OCI-LY7 (cell line): ENCODE measurements around the gene GATA2.

Experiments used
- EZH2phosphoT487 ChIP-seq: fragments of 200-600 bp; sonication (generic); IDR thresholded peaks from 2 replicates; pipeline ENCODE4 v1.6.1; 2018; ENCODE audit warnings: low read depth, borderline replicate concordance, mild to moderate bottlenecking, mixed run types, antibody characterized with exemption, low read length, moderate library complexity, mixed read lengths
- TF ChIP-seq, protein P1 (sequence below): fragments of 200-600 bp; sonication (generic); conservative IDR thresholded peaks from 2 replicates; pipeline ENCODE4 v1.5.1; 2014; ENCODE audit warnings: mild to moderate bottlenecking, antibody characterized with exemption, low read length, moderate library complexity, mixed read lengths

DNA sequence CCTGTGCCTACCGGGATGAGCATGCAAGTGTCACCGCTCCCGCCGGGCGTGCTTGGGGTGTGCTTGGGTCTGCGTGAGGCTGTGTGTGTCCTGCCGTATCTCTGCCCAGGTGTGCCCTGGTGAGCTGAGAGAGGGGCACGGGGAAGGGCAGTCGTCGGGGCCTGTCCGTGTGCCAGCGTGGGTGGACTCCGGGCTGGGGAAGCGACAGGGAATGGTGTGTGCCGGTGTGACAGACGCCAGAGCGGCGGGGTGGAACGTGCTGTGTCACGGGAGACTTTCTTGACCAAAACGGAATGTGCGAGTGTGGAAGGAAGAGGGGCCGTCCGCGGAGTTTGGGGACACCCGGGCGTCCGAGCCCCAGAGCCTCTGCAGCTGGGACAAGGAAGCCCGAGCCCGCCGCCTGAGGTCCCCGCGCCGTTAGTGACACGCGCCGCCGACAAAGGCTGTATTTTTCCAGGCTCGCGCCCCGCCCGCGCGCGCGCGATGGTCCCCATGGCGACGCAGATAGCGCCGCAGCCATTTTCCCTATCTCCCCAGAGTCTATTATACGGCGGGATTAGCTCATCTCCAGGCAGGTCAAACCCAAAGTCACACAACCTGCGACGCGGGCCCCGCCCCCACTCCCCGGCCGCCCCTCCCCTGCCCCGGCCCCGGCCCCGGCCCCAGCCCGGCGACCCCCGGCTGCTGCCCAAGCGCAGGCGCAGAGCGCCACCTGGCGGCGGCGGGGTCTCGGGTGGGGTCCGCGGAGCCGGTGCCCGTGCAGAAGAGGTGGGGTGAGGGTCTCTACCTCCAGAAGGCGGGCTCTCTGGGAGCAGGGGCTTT lies 4.5 kb upstream of the GATA2 start:
- TF ChIP-seq, protein P1, sequence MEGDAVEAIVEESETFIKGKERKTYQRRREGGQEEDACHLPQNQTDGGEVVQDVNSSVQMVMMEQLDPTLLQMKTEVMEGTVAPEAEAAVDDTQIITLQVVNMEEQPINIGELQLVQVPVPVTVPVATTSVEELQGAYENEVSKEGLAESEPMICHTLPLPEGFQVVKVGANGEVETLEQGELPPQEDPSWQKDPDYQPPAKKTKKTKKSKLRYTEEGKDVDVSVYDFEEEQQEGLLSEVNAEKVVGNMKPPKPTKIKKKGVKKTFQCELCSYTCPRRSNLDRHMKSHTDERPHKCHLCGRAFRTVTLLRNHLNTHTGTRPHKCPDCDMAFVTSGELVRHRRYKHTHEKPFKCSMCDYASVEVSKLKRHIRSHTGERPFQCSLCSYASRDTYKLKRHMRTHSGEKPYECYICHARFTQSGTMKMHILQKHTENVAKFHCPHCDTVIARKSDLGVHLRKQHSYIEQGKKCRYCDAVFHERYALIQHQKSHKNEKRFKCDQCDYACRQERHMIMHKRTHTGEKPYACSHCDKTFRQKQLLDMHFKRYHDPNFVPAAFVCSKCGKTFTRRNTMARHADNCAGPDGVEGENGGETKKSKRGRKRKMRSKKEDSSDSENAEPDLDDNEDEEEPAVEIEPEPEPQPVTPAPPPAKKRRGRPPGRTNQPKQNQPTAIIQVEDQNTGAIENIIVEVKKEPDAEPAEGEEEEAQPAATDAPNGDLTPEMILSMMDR: peak; percentile 80; the same call in 1 of the 2 replicates
- no peak for TF ChIP-seq EZH2phosphoT487
